ENCODE data around the gene CRHR1.

DNA sequence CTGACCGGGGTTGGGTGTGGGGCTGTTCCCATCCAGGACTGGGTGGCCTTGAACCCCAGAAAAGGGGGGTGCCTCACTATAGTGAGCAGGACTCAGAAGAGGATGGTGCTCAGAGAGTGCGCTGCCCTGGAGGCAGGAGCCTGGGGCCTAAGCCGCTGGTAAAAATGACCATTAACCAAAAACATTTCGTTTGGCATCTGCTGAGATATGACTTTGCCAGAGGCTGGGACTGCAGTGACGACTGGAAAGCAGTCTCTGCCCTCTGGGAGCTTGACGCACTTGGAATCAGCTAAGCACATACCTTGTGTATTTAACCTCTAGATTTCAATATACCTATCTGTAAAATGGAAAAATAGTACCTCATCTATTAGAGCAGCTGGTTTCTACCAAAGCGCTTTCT lies 7.2 kb upstream of the CRHR1 start:
- TF ChIP-seq KAT7 (CRISPR knock-in tag; IDR thresholded peaks at IDR 0.05; ENCODE audit: borderline replicate concordance) (no peak), JUN (CRISPR knock-in tag; IDR thresholded peaks at IDR 0.05) (no peak), EMX1 (CRISPR knock-in tag; IDR thresholded peaks at IDR 0.05) (no peak)
- TF ChIP-seq, protein P1, sequence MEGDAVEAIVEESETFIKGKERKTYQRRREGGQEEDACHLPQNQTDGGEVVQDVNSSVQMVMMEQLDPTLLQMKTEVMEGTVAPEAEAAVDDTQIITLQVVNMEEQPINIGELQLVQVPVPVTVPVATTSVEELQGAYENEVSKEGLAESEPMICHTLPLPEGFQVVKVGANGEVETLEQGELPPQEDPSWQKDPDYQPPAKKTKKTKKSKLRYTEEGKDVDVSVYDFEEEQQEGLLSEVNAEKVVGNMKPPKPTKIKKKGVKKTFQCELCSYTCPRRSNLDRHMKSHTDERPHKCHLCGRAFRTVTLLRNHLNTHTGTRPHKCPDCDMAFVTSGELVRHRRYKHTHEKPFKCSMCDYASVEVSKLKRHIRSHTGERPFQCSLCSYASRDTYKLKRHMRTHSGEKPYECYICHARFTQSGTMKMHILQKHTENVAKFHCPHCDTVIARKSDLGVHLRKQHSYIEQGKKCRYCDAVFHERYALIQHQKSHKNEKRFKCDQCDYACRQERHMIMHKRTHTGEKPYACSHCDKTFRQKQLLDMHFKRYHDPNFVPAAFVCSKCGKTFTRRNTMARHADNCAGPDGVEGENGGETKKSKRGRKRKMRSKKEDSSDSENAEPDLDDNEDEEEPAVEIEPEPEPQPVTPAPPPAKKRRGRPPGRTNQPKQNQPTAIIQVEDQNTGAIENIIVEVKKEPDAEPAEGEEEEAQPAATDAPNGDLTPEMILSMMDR (IDR thresholded peaks at IDR 0.05), result no peak
